GM18870 (cell line): Measurements from ENCODE around the gene MTMR11.
"Not testable (repeated sequence)": the region's sequence is repeated elsewhere in the genome, so short reads cannot be mapped to it uniquely, and the experiment has no call there.

Experiments used
- ATAC-seq: cut with Tn5 transposase; IDR thresholded peaks from one replicate; pipeline ENCODE4 v1.9.1; 2021; ENCODE audit warnings: moderate library complexity; ENCODE audit not compliant: unreplicated experiment

Gene MTMR11, protein sequence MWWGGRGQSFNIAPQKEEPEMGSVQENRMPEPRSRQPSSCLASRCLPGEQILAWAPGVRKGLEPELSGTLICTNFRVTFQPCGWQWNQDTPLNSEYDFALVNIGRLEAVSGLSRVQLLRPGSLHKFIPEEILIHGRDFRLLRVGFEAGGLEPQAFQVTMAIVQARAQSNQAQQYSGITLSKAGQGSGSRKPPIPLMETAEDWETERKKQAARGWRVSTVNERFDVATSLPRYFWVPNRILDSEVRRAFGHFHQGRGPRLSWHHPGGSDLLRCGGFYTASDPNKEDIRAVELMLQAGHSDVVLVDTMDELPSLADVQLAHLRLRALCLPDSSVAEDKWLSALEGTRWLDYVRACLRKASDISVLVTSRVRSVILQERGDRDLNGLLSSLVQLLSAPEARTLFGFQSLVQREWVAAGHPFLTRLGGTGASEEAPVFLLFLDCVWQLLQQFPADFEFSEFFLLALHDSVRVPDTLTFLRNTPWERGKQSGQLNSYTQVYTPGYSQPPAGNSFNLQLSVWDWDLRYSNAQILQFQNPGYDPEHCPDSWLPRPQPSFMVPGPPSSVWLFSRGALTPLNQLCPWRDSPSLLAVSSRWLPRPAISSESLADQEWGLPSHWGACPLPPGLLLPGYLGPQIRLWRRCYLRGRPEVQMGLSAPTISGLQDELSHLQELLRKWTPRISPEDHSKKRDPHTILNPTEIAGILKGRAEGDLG

DNA sequence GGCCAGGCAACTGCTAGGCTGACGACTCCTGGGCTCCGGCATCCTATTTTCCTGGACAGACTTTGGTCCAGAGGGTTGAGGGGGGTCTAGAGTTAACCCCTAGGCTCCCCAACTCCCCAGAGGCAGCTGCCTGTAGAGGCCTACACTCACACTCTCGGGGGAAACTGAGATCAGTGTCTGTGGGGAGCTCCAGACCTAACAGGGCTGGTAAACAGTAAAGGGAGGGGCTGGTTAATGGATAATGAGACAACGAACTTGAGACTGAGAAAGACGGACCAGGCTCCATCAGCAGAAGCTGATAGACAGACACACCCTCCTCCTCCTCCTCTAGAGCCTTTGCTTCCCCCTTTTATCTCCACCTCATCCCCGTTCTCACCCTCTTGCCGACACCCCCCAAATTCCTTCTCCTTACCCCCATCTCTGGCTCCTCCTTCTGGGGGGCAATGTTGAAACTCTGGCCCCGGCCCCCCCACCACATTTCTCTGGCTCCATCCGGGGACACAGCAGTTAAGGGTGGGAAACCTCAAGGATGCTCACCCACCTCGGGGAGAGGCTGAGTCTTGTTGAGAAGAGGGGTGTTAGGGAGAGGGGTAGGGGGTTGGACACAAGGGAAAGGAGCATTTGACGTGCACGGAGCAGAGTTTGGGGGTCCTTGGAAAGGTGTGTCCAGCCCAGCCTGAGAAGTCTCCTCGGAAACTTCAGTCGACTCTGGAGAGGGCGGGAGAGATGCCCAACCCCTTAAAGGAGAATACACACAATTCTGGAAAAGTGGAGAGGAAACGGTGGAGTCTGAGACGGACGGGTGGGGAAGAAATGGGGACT is at the start of gene MTMR11:
TSS of gene MTMR11 (minus strand) at position 710 of the 822 bp plus-strand sequence. CDS start at position 478, 232 bp downstream.
- no peak for ATAC-seq

GRCh38 chr1:149979972-149980540 is 43.4 kb upstream of the MTMR11 start:
- no peak for ATAC-seq

DNA sequence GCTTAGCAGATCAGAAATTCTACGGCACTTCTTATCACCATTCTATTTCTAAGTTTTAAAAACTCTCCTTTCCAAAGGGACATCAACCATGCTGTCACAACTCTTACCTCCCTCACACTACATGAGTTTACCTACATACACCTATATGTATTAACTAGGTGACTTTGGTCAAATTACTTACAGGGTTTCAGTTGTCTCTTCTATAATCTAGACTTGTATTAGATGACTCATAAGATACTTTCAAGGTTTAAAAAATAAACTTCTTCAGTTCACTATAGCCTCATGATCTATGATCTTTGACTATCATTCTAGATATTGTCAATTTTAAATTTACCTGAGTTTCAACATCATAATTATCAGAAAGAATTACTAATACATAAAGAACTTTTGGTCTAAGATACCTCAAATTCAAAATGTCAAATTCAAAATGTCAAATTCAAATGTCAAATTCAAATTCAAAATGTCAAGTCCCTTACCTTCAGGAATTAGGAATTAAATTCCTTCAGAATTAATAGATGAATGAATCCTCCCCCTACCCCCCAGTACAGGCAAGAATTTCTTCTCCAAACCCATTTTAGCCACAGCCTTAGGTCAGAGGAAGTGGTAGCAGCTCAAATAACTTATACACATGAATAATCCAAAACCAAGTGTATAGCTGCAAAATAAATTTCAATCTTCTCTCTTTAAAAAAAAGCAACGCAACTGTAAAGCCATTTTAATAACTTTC is 42.7 kb upstream of the MTMR11 start:
- ATAC-seq, result no peak

DNA sequence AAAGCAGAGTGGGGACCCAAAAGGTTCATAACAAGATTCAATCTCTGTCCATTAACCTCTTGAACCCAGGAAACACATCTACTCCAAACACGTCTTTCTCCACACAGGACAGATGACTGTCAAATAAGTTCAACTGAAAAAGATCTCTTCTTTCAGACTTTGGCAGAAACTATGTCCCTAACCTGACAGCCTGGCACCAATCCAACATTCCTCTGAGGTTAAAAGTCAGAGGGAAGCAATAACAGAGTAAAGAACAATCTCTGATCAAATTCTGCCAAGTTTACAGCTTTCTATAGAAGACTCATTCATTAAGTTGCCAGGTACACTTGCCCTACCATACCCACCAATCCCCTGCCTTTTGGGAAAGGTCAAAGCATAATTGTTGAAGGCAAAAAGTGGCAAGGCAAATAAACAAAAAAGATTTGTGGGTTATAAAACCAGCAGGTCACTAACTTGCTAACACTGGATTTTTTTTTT is 41.9 kb upstream of the MTMR11 start:
- ATAC-seq, result no peak

GRCh38 chr1:149977345-149977744 is 40.7 kb upstream of the MTMR11 start:
- no peak for ATAC-seq

DNA sequence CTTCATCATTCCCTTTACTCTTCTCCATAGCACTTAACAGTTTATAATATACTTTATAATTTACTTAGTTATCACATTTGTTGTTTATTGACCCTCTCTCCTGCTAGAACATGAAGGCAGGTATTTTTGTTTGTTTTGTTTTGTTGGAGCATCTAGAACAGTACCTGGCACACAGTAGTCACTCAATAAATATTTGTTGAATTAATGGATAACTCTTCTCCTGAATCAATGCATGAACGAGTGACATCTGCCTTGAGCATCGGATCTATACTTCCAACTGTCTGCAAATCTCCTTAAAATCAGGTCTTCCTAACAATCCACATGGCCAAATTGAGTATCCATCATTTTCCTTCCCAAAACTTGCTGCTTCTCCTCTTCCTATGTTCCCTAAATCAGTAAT is 35.9 kb upstream of the MTMR11 start:
- ATAC-seq, result no peak

DNA sequence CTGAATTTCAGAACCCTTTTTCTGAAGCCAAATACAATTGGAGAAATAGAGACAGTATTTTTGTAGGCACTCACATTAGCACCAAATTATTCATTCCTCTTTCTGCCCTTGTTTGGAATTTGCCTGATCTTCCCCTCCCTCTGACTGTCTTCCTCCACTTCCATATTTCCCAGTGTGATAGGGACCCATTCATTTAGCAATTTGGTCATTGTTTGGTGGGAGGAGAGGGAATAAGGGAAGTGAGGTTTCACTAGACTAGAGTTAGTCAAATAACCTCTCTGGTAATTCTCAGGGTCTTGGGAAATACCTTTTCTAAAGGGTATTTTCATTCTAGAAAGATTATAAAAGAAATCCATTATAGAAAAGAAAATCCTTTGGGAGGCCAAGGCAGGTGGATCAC is 31.0 kb upstream of the MTMR11 start:
- no peak for ATAC-seq

DNA sequence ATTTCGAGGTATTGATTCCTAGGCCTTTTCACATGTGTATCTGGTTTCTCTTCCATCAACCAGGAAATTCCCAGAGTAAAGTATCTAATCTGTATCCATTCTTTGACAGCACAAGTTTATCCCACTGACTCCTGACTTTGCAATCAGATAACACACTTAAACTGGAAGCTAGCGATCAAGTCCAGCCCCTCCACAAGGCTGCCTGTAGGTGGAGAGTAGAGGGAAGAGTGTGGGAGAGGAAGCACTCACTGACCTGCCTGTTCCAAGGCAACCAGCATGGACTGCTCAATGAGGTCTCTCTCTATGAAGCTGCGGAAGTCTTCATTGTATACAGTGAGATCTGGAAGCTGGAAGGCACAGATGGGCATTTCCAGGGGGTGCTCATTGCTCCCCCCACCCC is 30.4 kb upstream of the MTMR11 start:
- ATAC-seq, result no peak

DNA sequence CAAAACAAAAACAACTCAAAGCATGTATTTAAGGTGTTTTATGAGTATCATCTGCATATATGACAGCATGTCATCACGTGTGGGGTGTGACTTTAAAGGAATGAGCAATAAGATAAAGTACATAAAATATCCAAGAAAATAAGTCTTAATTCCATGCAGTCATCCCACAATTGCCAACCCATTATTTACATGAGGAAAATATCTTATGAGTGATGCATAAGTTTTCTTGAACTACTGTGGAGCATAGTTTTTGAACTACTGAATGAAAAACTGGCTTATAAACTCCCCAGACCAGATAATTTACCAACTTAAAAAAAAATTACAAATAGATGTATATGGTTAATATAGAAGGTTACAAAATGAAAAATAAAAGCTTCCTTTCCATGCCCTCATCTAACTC is 29.7 kb upstream of the MTMR11 start:
- no peak for ATAC-seq

- ATAC-seq, result no peak
Observed at GRCh38 chr1:149965440-149965839, 28.8 kb upstream of the MTMR11 start.

DNA sequence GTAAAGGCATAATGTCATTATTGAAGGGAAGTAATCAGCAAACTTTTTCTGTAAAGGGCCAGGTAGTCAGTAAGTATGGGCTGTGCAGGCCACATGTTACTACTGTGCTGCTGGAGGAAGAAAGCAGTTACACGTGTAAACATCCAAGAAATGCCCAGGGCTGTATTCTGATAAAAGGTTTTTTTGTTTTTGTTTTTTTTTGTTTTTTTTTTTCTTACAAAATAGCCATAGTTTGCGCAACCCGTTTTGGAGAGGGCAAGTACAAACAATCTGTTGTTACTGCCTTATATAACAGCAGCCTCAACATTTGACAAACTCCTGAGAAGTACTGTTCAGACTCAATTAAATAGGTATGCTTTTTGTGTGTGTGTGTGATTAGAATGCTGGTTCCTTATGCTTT is 26.7 kb upstream of the MTMR11 start:
- no peak for ATAC-seq

DNA sequence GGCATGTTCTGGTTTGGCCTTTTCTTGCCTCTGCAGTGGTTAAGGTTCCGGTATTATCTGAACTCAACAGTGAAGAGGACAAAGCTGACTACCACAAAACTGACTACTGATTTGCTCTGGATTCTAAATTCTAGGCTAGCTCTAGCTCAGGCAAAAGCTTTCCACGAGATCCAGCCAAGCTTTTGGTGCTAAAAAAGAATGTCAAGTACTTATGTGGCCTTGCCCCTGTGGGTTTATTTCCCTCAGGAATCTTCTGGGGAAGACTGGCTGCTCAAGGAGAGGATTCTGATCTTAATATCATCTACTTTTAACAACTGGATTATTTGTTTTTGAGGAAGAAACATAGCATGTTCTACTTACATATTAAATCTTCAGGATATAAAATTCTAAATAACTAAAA is 26.1 kb upstream of the MTMR11 start:
- no peak for ATAC-seq

- peak; percentile 52 for ATAC-seq
Observed at GRCh38 chr1:149962039-149962647, 25.5 kb upstream of the MTMR11 start.

- not testable (repeated sequence) for ATAC-seq
Observed at GRCh38 chr1:149957548-149957947, 20.9 kb upstream of the MTMR11 start.

- ATAC-seq, result no peak
Observed at GRCh38 chr1:149949911-149950310, 13.2 kb upstream of the MTMR11 start.

GRCh38 chr1:149945206-149945605 is 8.5 kb upstream of the MTMR11 start:
- ATAC-seq, result no peak

DNA sequence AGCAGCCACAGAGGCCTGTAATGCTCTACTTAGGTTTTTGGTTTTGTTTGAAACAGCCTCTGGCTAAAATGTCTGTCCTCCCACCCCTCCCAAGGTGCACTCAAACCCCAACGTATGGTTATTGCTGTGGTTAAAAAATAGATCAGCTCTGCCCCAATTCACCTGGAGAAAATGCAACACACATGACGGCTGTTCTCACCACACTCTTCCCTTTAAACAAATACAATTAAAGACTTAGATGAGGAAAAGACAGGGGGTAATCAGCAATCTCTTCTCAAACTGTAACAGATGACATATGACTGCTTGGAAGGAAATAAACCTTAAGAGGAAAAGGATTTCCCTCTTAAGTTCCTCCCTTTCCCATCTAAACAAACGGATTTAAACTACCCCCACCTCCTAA is 6.2 kb upstream of the MTMR11 start:
- ATAC-seq, result no peak

- no peak for ATAC-seq
Observed at GRCh38 chr1:149942207-149942606, 5.5 kb upstream of the MTMR11 start.

- ATAC-seq, result no peak
Observed at GRCh38 chr1:149940427-149940826, 3.7 kb upstream of the MTMR11 start.

GRCh38 chr1:149938668-149939003 is 2.0 kb upstream of the MTMR11 start:
- not testable (repeated sequence) for ATAC-seq
